ENCODE data around the gene CENPVL1. TPM values are rescaled to one million over a fixed set of nuclear protein-coding genes. Genes with fewer than 3 reads are reported as not detected.

CENPVL1 gene
- total RNA-seq, result not detected in 2 replicates

GRCh38 chrX:51710277-51711164 is at the start of gene CENPVL1:
TSS of gene CENPVL1 (plus strand) at chrX:51710512. CDS start at chrX:51710512, 0 bp downstream.

GRCh38 chrX:51682720-51683062 is 27.6 kb upstream of the CENPVL1 start, which contains the start of gene CENPVL2:
TSS of gene CENPVL2 (minus strand) at chrX:51682831. CDS start at chrX:51682831, 0 bp downstream.

GRCh38 chrX:51743179-51743957 is 33.1 kb downstream of the CENPVL1 start, which contains the start of gene GSPT2:
TSS of gene GSPT2 (plus strand) at chrX:51743442. CDS start at chrX:51743627, 185 bp downstream.

Other genes starting within 250 kb of the CENPVL1 start
- gene NUDT11, start 213.9 kb upstream of the CENPVL1 start, total RNA-seq, result 11.3 and 12.5 TPM in 2 replicates
- gene CENPVL3, start 91.6 kb upstream of the CENPVL1 start, total RNA-seq, result 0.08 TPM in 1 of 2 replicates, not detected in the other
- not detected in 2 replicates for gene CENPVL2, start 27.7 kb upstream of the CENPVL1 start, total RNA-seq
- gene GSPT2, start 32.9 kb downstream of the CENPVL1 start, total RNA-seq, result 3.0 and 3.4 TPM in 2 replicates
- gene MAGED1, start 183.1 kb downstream of the CENPVL1 start, total RNA-seq, result 88.1 and 89.5 TPM in 2 replicates

Data from hair follicular keratinocyte (primary cell).